NCI-H510A (cell line): ENCODE measurements around the gene PXDN.
"Not testable (repeated sequence)": the region's sequence is repeated elsewhere in the genome, so short reads cannot be mapped to it uniquely, and the experiment has no call there.

Source experiments
- DNase-seq: peaks from one replicate; lab custom pipeline; 2025; lab: John Stamatoyannopoulos, UW

PXDN gene

GRCh38 chr2:1721706-1722646, 22.3 kb downstream of the PXDN start:
- DNase-seq: no peak

- DNase-seq: no peak
These were observed 25.7 kb downstream of the PXDN start for GRCh38 chr2:1718339-1719220.

GRCh38 chr2:1717113-1717512, 27.2 kb downstream of the PXDN start:
- no peak for DNase-seq

GRCh38 chr2:1716441-1716840, 27.9 kb downstream of the PXDN start:
- no peak for DNase-seq

GRCh38 chr2:1716014-1716305, 28.4 kb downstream of the PXDN start:
- DNase-seq: not testable (repeated sequence)

- no peak for DNase-seq
These were observed 28.9 kb downstream of the PXDN start for GRCh38 chr2:1715184-1716013.

- no peak for DNase-seq
These were observed 29.8 kb downstream of the PXDN start for GRCh38 chr2:1714291-1715064.

- no peak for DNase-seq
These were observed 30.5 kb downstream of the PXDN start for GRCh38 chr2:1713839-1714236.

GRCh38 chr2:1713142-1713838, 31.0 kb downstream of the PXDN start:
- DNase-seq: no peak

- DNase-seq: no peak
These were observed 34.3 kb downstream of the PXDN start for GRCh38 chr2:1709946-1710560.

- DNase-seq: no peak
These were observed 35.0 kb downstream of the PXDN start for GRCh38 chr2:1709335-1709605.

GRCh38 chr2:1708476-1709334, 35.6 kb downstream of the PXDN start:
- DNase-seq: peak; percentile 32

- DNase-seq: peak; percentile 59
These were observed 36.4 kb downstream of the PXDN start for GRCh38 chr2:1707771-1708418.

GRCh38 chr2:1706089-1706841, 38.0 kb downstream of the PXDN start:
- not testable (repeated sequence) for DNase-seq

- DNase-seq: no peak
These were observed 38.7 kb downstream of the PXDN start for GRCh38 chr2:1705557-1706076.

GRCh38 chr2:1704631-1705556, 39.4 kb downstream of the PXDN start:
- DNase-seq: no peak

GRCh38 chr2:1702186-1702565, 42.1 kb downstream of the PXDN start:
- DNase-seq: no peak
